ENCODE results near the gene GUK1.

GUK1 gene

GRCh38 chr1:228120351-228120750 is 19.7 kb upstream of the GUK1 start:
- no peak for DNase-seq (ENCODE audit: low read depth)
- H3K4me3 ChIP-seq (ENCODE audit: low read length) = no peak overlapping the region
- TF ChIP-seq CTCF (conservative IDR thresholded peaks at IDR 0.05; ENCODE audit: low read depth, low read length) = no peak

- H3K4me3 ChIP-seq (ENCODE audit: low read length) = no peak overlapping the region
- no peak for TF ChIP-seq CTCF (conservative IDR thresholded peaks at IDR 0.05; ENCODE audit: low read depth, low read length)
- DNase-seq (ENCODE audit: low read depth) = no peak
Observed at GRCh38 chr1:228120857-228121489, 19.1 kb upstream of the GUK1 start.

GRCh38 chr1:228122921-228123441 is 17.1 kb upstream of the GUK1 start:
- DNase-seq (ENCODE audit: low read depth) = no peak
- no peak overlapping the region for H3K4me3 ChIP-seq (ENCODE audit: low read length)
- no peak for TF ChIP-seq CTCF (conservative IDR thresholded peaks at IDR 0.05; ENCODE audit: low read depth, low read length)

GRCh38 chr1:228123505-228123904 is 16.6 kb upstream of the GUK1 start:
- H3K4me3 ChIP-seq (ENCODE audit: low read length) = no peak overlapping the region
- no peak for DNase-seq (ENCODE audit: low read depth)

GRCh38 chr1:228125185-228125584 is 14.9 kb upstream of the GUK1 start:
- no peak for TF ChIP-seq CTCF (conservative IDR thresholded peaks at IDR 0.05; ENCODE audit: low read depth, low read length)

More at GRCh38 chr1:228123505-228123904, 16.6 kb upstream of the GUK1 start:
- TF ChIP-seq CTCF (conservative IDR thresholded peaks at IDR 0.05; ENCODE audit: low read depth, low read length) = no peak

GRCh38 chr1:228131766-228132165 is 8.3 kb upstream of the GUK1 start:
- DNase-seq (ENCODE audit: low read depth) = no peak
- H3K4me3 ChIP-seq (ENCODE audit: low read length) = no peak overlapping the region
- TF ChIP-seq CTCF (conservative IDR thresholded peaks at IDR 0.05; ENCODE audit: low read depth, low read length) = no peak

More at GRCh38 chr1:228125185-228125584, 14.9 kb upstream of the GUK1 start:
- no peak for DNase-seq (ENCODE audit: low read depth)
- no peak overlapping the region for H3K4me3 ChIP-seq (ENCODE audit: low read length)

GRCh38 chr1:228134591-228134990 is 5.5 kb upstream of the GUK1 start:
- no peak for TF ChIP-seq CTCF (conservative IDR thresholded peaks at IDR 0.05; ENCODE audit: low read depth, low read length)
- DNase-seq (ENCODE audit: low read depth) = no peak
- no peak overlapping the region for H3K4me3 ChIP-seq (ENCODE audit: low read length)

Measured in retinal pigment epithelial cell (primary cell).